PC-9 (cell line): ENCODE measurements around the gene DLGAP1.

Experiments used
- CTCF ChIP-seq: fragments of 200-600 bp; sonication (generic); conservative IDR thresholded peaks from 2 replicates; pipeline ENCODE4 v1.6.1; 2017; ENCODE audit warnings: mixed run types, antibody characterized with exemption, mild to moderate bottlenecking, moderate library complexity
- EZH2 ChIP-seq: fragments of 200-600 bp; sonication (generic); IDR thresholded peaks from 2 replicates; pipeline ENCODE4 v1.8.0; 2017; ENCODE audit warnings: antibody characterized with exemption, low read depth

DNA sequence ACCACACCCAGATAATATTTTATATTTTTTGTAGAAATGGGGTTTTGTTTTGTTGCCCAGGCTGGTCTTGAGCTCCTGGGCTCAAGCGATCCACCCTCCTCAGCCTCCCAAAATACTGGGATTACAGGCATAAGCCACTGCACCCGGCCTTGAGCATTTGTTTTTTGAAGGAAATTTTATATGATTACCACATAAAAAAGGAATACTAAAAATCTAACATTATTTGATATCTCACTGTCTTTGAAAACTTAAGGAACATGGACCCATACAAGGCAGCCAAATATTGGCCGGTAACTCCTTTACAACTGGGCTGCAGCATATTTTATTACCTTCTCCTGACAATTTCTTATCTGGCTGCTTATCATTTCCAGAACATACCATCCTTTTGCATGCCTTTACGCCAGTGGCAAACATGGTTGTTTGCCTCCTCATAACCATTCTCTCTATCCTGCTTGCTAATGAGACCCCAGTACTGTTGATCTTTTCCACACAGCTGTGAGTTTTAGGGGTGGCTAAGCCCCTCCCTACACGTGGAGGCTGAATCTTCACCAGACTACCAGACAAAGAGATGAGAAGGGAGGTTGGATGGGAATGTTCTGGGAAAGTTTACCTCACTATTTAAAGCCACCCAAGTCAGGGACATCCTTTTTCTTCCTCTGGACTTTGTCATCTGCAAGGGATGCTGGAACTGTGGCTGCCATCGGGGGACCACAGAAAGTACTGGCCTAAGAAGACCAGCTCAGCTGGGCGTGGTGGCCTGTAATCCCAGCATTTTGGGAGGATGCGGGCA lies 847.6 kb downstream of the DLGAP1 start:
- TF ChIP-seq CTCF (no peak), EZH2 (no peak)
